ENCODE results near the gene IFT122. TPM values are rescaled to one million over a fixed set of nuclear protein-coding genes. Genes with fewer than 3 reads are reported as not detected.
"Not testable (repeated sequence)": the region's sequence is repeated elsewhere in the genome, so short reads cannot be mapped to it uniquely, and the experiment has no call there.

IFT122 gene
- polyA plus RNA-seq, 1 donor from 2014 or later = 4.5 TPM

DNA sequence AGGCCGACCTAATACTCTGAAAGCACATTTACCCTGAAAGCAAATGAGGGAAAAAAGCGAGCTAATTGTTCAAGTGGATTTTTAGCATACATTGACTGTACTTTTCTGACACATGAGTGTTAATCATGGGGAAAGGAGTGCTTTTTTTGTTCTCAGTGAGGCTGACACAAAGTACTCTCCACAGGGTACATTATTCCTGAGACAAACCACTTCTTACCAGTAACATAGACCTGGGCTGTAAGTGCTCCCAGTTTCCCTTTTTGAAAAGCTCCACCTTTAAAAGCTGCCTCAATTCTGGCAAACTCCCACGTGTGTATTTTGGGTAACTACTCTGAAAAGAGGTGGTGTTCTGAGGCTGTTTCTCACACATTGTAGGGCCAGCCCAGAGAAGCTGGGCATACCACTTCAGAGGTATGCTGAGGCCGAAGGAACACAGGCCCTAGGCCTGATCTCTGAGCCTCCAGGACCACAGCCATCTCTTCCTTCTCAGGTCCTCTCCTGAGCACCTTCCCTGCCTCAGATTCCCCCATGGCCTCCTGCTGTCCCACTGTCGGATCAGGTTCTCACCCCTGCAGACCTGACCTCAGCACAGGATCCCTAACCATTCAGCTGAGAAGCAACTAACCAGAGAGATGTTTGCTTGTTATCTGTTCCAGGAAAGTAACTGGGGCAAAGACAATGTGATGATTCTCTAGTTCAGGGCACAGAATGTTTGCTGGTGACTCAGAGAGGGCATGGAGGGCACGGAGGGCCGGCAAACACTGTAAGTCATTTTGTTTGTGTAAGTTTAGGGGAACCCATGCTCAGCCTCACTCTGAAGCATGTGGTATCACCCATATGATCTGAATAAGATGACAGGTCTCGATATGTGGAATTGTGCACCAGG, 58.8 kb downstream of the IFT122 start:
- H3K27me3 Mint-ChIP-seq, H3K36me3 Mint-ChIP-seq, H3K9me3 Mint-ChIP-seq, H3K4me3 Mint-ChIP-seq, H3K4me1 Mint-ChIP-seq, H3K27ac Mint-ChIP-seq: not testable (repeated sequence)

DNA sequence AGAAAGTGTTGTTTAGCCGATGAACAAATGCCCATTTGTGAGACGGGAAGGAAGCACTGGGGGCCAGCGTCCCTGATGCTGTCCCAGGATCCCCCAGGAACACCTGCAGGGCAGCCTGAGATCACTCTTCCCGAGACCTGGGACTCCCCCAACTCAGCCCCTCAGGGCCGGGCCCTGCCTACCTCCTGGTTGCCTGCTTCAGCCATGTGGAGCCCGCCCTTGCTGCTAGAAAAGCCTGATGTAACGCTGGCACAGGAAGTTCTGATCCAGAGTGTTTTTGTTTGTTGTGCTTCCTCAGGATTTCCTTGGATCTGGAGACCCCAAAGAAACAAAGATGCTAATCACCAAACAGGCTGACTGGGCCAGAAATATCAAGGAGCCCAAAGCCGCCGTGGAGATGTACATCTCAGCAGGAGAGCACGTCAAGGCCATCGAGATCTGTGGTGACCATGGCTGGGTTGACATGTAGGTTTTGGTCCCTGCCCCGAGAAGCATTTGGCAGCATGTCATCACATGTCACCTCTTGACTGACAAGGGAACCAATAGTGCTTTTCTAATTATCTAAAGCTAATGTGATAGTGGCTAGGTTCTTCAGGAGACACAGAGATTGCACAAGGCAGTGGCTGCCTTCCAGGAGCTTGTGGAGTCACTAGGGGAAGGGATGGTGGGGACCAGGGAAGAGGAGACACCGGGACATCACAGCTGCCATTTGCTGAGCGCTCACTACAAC, 59.7 kb downstream of the IFT122 start:
- not testable (repeated sequence) for H3K27ac Mint-ChIP-seq, H3K4me1 Mint-ChIP-seq, H3K27me3 Mint-ChIP-seq, H3K36me3 Mint-ChIP-seq, H3K4me3 Mint-ChIP-seq, H3K9me3 Mint-ChIP-seq

DNA sequence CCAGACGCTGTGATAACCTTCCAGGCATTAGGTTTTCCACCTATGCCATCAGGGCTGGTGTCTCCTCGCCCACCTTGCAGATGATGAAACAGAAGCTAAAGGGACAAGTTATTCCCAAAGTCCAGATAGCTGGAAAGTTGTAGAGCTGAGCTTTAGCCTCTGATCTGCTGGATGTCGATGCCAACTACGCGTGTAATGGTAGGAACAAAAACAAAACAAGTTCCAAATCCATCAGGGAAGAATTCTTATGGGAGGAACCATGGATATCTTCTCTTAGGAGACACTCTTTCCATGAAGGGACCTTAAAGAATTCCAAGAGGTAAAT, 60.3 kb downstream of the IFT122 start:
- peaks cover 6% of the 10 kb centered on the region for H3K36me3 Mint-ChIP-seq
- peak overlapping the region in 1 of 3 donors; percentile 76 for H3K27ac Mint-ChIP-seq
- H3K4me1 Mint-ChIP-seq = no peaks in the 10 kb centered on the region
- H3K4me3 Mint-ChIP-seq = no peak overlapping the region
- H3K27me3 Mint-ChIP-seq = no peaks in the 10 kb centered on the region
- no peaks in the 10 kb centered on the region for H3K9me3 Mint-ChIP-seq

DNA sequence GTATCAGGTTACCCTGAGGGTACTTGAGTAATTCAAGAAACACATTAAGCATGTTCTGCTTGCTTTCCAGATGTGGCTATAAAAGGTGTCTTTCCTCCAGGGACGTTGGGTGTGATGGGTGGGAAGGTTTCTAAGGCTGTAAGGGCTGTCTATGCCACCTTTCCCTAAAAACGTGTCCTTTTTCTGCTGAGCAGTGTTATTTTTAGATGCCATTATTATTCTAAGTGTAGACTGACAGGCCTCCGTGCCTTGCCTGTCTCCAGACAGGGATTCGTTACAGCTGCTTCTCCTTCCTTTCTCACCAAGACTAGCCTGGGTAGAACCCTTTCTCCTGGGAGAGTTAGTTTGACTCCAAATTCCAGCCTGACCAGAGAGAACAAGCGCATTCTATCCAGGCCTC, 61.6 kb downstream of the IFT122 start:
- peaks cover 5% of the 10 kb centered on the region for H3K36me3 Mint-ChIP-seq
- no peaks in the 10 kb centered on the region for H3K9me3 Mint-ChIP-seq
- H3K4me3 Mint-ChIP-seq = no peak overlapping the region
- H3K27me3 Mint-ChIP-seq = no peaks in the 10 kb centered on the region
- H3K27ac Mint-ChIP-seq = no peak overlapping the region
- no peaks in the 10 kb centered on the region for H3K4me1 Mint-ChIP-seq

DNA sequence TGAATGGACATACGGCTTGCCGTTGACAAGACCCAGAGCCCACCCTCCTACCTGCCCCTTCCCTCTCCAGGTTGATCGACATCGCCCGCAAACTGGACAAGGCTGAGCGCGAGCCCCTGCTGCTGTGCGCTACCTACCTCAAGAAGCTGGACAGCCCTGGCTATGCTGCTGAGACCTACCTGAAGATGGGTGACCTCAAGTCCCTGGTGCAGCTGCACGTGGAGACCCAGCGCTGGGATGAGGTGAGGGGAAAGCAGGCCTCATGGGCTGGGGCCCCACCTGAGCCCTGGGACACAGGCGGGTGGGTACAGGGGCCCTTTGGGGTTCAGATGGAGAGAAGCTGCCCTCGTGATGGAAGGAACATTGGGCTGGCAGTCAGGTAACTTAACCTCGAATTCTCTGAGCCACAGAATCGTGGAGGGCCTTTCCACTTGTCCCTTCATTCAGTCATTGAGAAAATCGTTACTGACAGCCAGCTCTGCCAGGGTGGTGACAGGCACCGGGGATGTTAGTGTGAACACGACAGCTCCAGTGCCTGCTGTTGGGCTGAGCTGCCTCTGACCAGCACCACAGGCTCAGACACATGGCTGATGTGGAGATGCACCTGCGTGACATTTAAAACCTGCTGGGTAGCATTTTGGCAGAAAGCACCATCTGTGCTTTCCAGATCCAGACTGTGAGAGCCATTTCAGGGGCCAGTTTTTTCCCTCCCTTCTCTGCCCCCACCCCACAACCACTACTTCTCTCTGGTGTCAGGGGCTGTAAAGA, 62.8 kb downstream of the IFT122 start:
- no peaks in the 10 kb centered on the region for H3K4me1 Mint-ChIP-seq
- H3K27ac Mint-ChIP-seq = no peak overlapping the region
- H3K4me3 Mint-ChIP-seq = no peak overlapping the region

DNA sequence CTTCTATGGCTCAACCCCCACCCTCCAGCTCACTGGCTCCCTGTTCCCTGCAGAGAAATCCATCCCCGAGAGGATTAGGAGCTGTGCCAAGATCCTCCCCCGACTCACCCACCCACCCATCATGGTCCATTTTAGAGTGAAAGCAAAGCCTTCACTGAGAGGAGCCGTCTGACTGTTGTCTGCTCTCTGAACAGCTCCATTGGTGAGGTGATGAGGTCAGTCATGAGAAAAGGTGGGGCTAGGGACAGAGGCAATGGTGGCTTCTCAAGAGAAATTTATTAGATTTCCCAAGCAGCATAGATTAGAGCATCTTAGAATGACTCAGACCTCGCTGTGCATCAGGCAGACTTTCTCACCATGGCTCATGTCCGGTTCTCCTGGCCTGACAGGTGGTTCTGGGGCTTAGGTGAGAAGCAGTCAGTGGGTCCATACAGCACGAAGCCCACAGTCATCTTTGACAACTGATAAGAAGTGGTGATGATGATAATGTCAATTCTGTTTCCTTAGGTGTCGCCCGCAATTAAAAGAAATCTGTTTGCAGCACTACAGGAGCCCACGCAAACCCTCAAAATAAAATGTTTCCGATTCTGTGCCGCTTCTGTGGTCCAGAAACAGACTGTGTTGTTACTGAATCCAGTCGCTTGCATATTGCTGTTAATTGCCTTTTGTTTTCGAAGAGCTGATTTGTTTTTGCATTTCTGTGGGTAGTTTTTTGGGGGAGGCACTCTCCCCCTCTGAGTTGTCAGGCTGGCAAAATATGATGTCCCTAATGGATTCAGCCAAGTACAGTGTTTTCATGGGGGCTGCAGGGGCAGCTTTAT, 63.7 kb downstream of the IFT122 start:
- Mint-ChIP-seq H3K27ac (peak overlapping the region in 1 of 3 donors; percentile 35), H3K4me1 (no peaks in the 10 kb centered on the region), H3K9me3 (no peaks in the 10 kb centered on the region), H3K4me3 (no peak overlapping the region), H3K27me3 (no peaks in the 10 kb centered on the region), H3K36me3 (peaks cover 4% of the 10 kb centered on the region)

More for the DNA sequence above, 62.8 kb downstream of the IFT122 start:
- Mint-ChIP-seq H3K27me3 (no peaks in the 10 kb centered on the region), H3K9me3 (no peaks in the 10 kb centered on the region), H3K36me3 (peaks cover 4% of the 10 kb centered on the region)

DNA sequence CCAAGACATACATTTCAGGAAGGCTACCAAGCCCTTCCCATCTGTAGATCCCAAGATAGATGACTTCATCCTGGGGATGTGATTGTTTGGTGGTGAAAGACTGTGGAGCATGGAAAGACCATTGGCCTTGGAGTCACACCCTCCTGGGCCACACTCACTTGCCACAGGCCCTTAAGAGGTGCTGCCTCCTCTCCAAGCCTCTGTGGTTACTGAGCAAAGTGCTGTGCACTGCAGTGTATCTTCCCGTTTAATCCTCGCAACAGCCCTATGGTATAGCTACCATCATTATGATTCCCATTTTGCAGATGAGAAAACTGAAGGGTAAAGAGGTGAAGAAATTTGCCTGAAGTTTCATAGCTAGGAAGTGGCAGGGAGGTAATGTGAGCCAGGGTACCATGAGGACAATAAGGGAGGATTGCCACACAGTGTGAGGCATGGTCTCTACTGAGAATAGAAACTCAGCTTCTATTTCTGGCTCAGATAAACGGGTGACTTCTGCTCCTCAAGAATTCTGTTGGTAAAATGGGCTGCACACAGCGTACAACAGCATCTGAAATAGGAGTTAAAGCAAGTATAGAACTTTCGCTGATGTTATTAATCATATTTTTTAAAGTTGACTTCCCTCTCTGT, 64.6 kb downstream of the IFT122 start:
- no peak overlapping the region for H3K27ac Mint-ChIP-seq
- H3K36me3 Mint-ChIP-seq = peaks cover 4% of the 10 kb centered on the region
- H3K4me3 Mint-ChIP-seq = no peak overlapping the region
- H3K4me1 Mint-ChIP-seq = no peaks in the 10 kb centered on the region
- no peaks in the 10 kb centered on the region for H3K27me3 Mint-ChIP-seq
- H3K9me3 Mint-ChIP-seq = no peaks in the 10 kb centered on the region

DNA sequence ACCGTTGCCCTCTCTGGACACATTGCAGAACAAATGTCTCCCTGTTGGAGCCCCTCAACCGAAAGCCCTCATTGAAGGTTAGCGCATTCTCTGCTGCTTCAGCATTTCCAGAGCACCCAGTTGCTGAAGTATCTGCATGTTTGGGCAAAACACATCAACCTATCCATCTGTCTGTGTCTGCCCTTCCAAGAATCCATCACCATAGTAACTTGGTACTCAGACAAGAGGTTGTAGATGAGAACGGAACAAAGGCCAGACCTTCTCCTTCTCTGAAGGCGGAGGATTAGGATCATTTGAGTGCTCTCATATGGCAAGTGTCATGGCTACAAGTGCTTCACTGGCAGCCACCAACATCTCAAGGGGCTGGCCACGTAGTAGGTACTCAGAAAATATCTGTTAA, 65.3 kb downstream of the IFT122 start:
- peaks cover 4% of the 10 kb centered on the region for H3K36me3 Mint-ChIP-seq
- H3K4me1 Mint-ChIP-seq = no peaks in the 10 kb centered on the region
- H3K4me3 Mint-ChIP-seq = no peak overlapping the region
- H3K27me3 Mint-ChIP-seq = no peaks in the 10 kb centered on the region
- H3K9me3 Mint-ChIP-seq = no peaks in the 10 kb centered on the region
- no peak overlapping the region for H3K27ac Mint-ChIP-seq

DNA sequence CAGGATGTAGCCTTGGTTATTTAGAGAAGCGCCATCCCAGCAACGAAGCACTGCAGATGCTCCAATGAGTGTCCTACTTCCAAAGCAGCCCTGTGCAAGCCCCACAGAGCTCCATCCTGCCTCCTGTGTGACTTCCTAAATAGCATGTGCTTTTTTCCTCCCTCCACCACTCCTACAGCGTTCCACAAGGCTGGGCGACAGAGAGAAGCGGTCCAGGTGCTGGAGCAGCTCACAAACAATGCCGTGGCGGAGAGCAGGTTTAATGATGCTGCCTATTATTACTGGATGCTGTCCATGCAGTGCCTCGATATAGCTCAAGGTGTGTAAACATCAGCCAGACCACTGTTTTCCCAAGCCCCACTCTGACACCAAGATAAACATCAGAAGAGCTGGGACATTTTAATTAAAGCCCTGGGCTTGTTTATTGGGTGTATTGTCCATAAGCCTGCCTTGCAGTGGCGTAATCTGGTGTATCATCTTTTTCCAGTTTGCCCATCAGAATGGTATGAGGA, 66.3 kb downstream of the IFT122 start:
- peak overlapping the region in 1 of 4 donors; percentile 28 for H3K4me3 Mint-ChIP-seq
- no peaks in the 10 kb centered on the region for H3K27me3 Mint-ChIP-seq
- no peaks in the 10 kb centered on the region for H3K9me3 Mint-ChIP-seq
- H3K4me1 Mint-ChIP-seq = no peaks in the 10 kb centered on the region
- H3K27ac Mint-ChIP-seq = no peak overlapping the region
- H3K36me3 Mint-ChIP-seq = no peaks in the 10 kb centered on the region

DNA sequence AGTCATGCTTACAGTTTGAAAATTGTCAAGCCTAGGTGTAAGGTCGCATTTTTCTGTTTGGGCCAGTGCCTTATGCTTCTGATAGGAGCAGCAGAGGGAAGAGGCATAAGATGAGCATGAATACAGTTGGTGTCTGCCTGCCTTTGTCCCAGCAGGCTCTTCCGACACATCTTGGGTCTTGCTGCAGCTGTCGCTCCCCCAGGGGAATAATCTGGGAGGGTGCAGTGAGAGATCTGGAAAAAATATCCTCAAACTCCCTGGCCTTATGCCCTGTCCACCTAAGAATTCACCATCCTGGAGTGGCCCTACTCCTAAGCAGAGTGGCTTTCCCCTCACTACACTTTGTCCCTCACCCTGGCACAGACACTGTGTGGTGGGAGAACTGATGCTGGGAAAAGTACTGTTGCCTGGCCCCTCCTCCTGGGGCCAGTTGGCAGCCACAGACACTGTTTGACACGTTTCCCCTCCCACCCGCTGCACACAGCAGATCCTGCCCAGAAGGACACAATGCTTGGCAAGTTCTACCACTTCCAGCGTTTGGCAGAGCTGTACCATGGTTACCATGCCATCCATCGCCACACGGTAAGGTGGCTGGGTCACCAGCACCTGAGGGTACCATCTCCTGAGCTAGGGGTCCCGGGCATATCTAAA, 67.3 kb downstream of the IFT122 start:
- no peak overlapping the region for H3K27ac Mint-ChIP-seq
- H3K4me3 Mint-ChIP-seq = no peak overlapping the region
- no peaks in the 10 kb centered on the region for H3K4me1 Mint-ChIP-seq
- H3K27me3 Mint-ChIP-seq = no peaks in the 10 kb centered on the region
- H3K36me3 Mint-ChIP-seq = no peaks in the 10 kb centered on the region
- no peaks in the 10 kb centered on the region for H3K9me3 Mint-ChIP-seq

DNA sequence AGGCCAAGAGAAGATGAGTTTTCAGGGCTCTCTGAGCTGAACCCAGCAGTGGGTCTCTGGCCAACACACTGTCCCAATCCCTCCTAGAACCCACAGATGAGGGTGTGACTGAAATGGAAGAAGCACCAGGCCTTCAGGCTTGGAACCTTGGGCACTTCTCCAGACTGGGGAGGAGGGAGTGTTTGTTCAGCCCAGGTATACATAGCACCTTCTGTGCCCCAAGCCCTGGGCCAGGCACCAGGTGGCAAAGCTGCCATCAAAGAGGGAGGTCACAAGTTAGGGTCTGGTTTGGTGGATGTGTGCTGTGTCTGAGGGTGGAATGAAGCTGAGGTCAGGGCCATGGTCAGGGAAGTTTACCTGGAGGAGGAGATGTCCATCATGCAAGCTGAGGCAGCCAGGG, 72.6 kb downstream of the IFT122 start:
- Mint-ChIP-seq H3K4me1 (no peaks in the 10 kb centered on the region), H3K9me3 (no peaks in the 10 kb centered on the region), H3K36me3 (peaks cover 4% of the 10 kb centered on the region), H3K27me3 (no peaks in the 10 kb centered on the region), H3K4me3 (no peak overlapping the region), H3K27ac (peak overlapping the region in 2 of 3 donors; percentile 53 to 85)

DNA sequence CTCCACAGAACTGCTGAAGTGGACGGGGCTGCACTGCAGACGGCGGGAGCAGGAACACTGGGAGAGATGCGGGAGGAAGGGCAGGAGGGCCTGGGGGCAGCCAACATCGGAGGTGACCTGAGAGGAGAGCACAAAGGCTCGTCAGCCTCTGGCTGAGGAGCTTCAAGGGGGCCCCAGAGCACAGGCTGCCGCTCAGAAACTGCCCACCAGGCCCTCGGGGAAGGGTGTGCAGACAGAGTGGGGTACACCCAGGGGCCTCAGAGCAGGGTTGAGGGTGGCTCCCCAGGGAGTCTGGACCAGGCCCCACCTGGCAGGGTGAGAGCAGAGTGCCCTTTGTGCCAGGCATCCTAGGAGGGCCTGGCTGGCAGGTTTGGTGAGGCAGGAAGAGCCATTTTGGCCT, 73.7 kb downstream of the IFT122 start:
- no peaks in the 10 kb centered on the region for H3K9me3 Mint-ChIP-seq
- H3K36me3 Mint-ChIP-seq = peaks cover 4% of the 10 kb centered on the region
- H3K27me3 Mint-ChIP-seq = no peaks in the 10 kb centered on the region
- no peaks in the 10 kb centered on the region for H3K4me1 Mint-ChIP-seq
- peak overlapping the region in 1 of 3 donors; percentile 36 for H3K27ac Mint-ChIP-seq
- H3K4me3 Mint-ChIP-seq = no peak overlapping the region

DNA sequence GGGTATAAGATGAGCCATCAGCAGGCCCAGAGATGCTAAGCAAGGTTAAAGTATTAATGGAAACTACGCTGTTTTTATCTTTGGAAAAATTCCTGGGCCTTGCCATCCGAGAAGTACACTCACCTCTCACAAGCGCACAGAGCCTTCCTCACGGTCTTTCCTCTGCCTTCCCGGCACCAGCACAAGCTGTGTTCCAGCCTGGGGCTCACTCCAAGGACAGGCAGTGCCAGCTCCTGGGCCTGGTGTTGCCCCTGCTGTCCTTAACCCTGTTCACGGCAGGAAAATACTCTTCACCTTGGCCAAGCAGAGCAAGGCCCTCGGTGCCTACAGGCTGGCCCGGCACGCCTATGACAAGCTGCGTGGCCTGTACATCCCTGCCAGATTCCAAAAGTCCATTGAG, 74.1 kb downstream of the IFT122 start:
- Mint-ChIP-seq H3K9me3 (no peaks in the 10 kb centered on the region), H3K4me1 (no peaks in the 10 kb centered on the region), H3K27me3 (no peaks in the 10 kb centered on the region), H3K27ac (no peak overlapping the region), H3K36me3 (peaks cover 6% of the 10 kb centered on the region), H3K4me3 (no peak overlapping the region)

DNA sequence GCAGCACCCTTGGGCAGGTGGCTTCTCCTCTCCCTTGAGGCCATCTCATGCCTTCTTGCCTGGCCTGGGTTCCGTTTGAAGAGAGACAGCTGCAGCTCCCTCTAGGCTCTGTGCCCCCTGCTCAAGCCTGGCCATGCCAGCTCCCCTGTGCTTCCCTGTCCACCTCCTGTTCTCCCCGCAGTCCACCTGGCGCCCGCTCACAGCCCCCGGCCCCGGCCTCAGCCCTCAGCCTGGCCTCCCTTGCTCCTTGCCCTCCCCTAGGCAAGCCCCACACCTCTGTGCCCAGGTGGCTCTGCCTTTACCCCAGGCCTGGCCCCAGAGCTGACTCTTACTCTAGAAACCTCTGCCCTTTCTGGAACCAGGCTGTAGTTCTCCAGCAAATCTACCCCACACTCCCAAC, 74.5 kb downstream of the IFT122 start:
- no peaks in the 10 kb centered on the region for H3K9me3 Mint-ChIP-seq
- H3K27ac Mint-ChIP-seq = no peak overlapping the region
- H3K4me1 Mint-ChIP-seq = no peaks in the 10 kb centered on the region

More for the DNA sequence above, 74.5 kb downstream of the IFT122 start:
- no peak overlapping the region for H3K4me3 Mint-ChIP-seq
- H3K36me3 Mint-ChIP-seq = peaks cover 7% of the 10 kb centered on the region
- H3K27me3 Mint-ChIP-seq = no peaks in the 10 kb centered on the region

All from IgD-negative memory B cell (primary cell).